HepG2 (cell line): ENCODE data around the gene ZNF683. TPM values are rescaled to one million over a fixed set of nuclear protein-coding genes. Genes with fewer than 3 reads are reported as not detected.

Experiments
- ATM ChIP-seq: fragments of 450-650 bp; IDR thresholded peaks from 2 replicates; pipeline ENCODE4 v1.7.1; 2017; ENCODE audit warnings: mild to moderate bottlenecking, borderline replicate concordance
- ESRRA ChIP-seq: sonication (generic); formaldehyde crosslinking; IDR thresholded peaks from 2 replicates; pipeline ENCODE4 v1.5.1; 2020; ENCODE audit warnings: mild to moderate bottlenecking, low read depth, missing genetic modification reagents
- HDAC2 ChIP-seq: sonication (generic); formaldehyde crosslinking; IDR thresholded peaks from 2 replicates; pipeline ENCODE4 v1.4.0; 2020; ENCODE audit warnings: missing genetic modification reagents
- JDP2 ChIP-seq: sonication (generic); formaldehyde crosslinking; IDR thresholded peaks from 2 replicates; pipeline ENCODE4 v1.8.1; 2022; ENCODE audit warnings: missing genetic modification reagents, borderline replicate concordance
- JUN ChIP-seq: sonication (generic); formaldehyde crosslinking; IDR thresholded peaks from 2 replicates; pipeline ENCODE4 v1.4.0; 2020; ENCODE audit warnings: mild to moderate bottlenecking, missing genetic modification reagents
- RAD21 ChIP-seq: fragments of 450-650 bp; formaldehyde crosslinking; IDR thresholded peaks from 2 replicates; pipeline ENCODE4 v1.5.0; 2020; ENCODE audit warnings: mild to moderate bottlenecking
- RELA ChIP-seq: sonication (generic); formaldehyde crosslinking; IDR thresholded peaks from 2 replicates; pipeline ENCODE4 v1.4.0; 2020; ENCODE audit warnings: missing genetic modification reagents
- SAP130 ChIP-seq: IDR thresholded peaks from 2 replicates; pipeline ENCODE4 v1.6.1; 2016; ENCODE audit warnings: low read depth
- SNAI1 ChIP-seq: sonication (generic); formaldehyde crosslinking; IDR thresholded peaks from 2 replicates; pipeline ENCODE4 v1.5.0; 2020; ENCODE audit warnings: mild to moderate bottlenecking, missing genetic modification reagents, borderline replicate concordance
- ZFP36L2 ChIP-seq: sonication (generic); formaldehyde crosslinking; IDR thresholded peaks from 2 replicates; pipeline ENCODE4 v1.4.0; 2020; ENCODE audit warnings: missing genetic modification reagents
- ZNF33A ChIP-seq: sonication (generic); formaldehyde crosslinking; IDR thresholded peaks from 2 replicates; pipeline ENCODE4 v1.5.1; 2020; ENCODE audit warnings: missing genetic modification reagents, mild to moderate bottlenecking, moderate library complexity, borderline replicate concordance
- ZNF766 ChIP-seq: sonication (generic); formaldehyde crosslinking; IDR thresholded peaks from 2 replicates; pipeline ENCODE4 v1.5.0; 2020; ENCODE audit warnings: missing genetic modification reagents, borderline replicate concordance
- polyA plus RNA-seq, 8 experiments: library from polyadenylated mRNA; depleted of rRNA in 3 of 8; stranded (reverse) in 7 of 8; unstranded in 1 of 8; fragments of >200 nt; fragmentation: Illumina TruSeq in 4 of 8; extraction: Trizol in 4 of 8; gene quantifications; 2 replicates each; pipeline versions ENCODE4 v1.2.1 to v1.2.3, GENCODE V29; 2011 to 2016; ENCODE audit warnings: low read depth in 4 of 8, missing spikeins in 1 of 8, mixed read lengths in 1 of 8; ENCODE audit not compliant: insufficient read depth in 1 of 8
- total RNA-seq, 5 experiments: library from RNA; depleted of rRNA; stranded (reverse); fragments of >200 nt; fragmentation: Illumina TruSeq; extraction: Trizol; gene quantifications; 2 replicates each; pipeline ENCODE4 v1.2.3, GENCODE V29; 2016; ENCODE audit warnings: low read depth in 1 of 5
- TF ChIP-seq, protein P1 (sequence below): sonication (generic); formaldehyde crosslinking; IDR thresholded peaks from 2 replicates; pipeline ENCODE4 v1.8.0; 2022; ENCODE audit warnings: mild to moderate bottlenecking, missing genetic modification reagents; ENCODE audit not compliant: insufficient replicate concordance
- TF ChIP-seq, protein P2 (sequence below): sonication (generic); formaldehyde crosslinking; IDR thresholded peaks from 2 replicates; pipeline ENCODE4 v1.4.0; 2020; ENCODE audit warnings: mild to moderate bottlenecking, missing genetic modification reagents
- TF ChIP-seq, protein P3 (sequence below): sonication (generic); formaldehyde crosslinking; IDR thresholded peaks from 2 replicates; pipeline ENCODE4 v1.4.0; 2020; ENCODE audit warnings: missing genetic modification reagents
- TF ChIP-seq, protein P4 (sequence below): sonication (generic); formaldehyde crosslinking; IDR thresholded peaks from 2 replicates; pipeline ENCODE4 v1.5.0; 2020; ENCODE audit warnings: mild to moderate bottlenecking, missing genetic modification reagents, moderate library complexity
- TF ChIP-seq, protein P5 (sequence below): sonication (generic); formaldehyde crosslinking; IDR thresholded peaks from 2 replicates; pipeline ENCODE4 v1.9.0; 2021; ENCODE audit warnings: missing genetic modification reagents, mild to moderate bottlenecking, borderline replicate concordance

The ZNF683 gene
- total and polyA plus RNA-seq, 2 of the 13 experiments (the other 11 are each of a cell fraction or from before 2014, with no cell fraction given), result not detected

DNA sequence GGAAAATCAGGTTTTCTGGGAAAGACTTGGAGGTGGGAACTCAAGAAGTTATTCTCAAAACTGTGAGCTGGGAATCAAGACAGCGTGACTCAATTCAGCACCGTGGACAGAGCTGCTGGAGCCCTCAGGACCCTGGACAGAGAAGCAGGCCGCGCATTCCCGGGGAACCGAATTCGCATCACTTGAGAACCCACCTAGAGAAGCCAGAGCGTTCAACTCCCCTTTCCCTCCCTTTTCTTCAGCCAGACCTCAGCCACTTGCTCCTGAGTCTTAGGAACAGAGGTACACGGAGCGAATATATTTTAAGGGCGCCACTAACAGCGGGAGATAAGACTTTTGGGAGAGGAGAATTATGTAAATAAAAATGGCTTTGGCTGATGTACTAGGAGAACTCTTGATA is 36.1 kb upstream of the ZNF683 start (continued):
- TF ChIP-seq, protein P1, sequence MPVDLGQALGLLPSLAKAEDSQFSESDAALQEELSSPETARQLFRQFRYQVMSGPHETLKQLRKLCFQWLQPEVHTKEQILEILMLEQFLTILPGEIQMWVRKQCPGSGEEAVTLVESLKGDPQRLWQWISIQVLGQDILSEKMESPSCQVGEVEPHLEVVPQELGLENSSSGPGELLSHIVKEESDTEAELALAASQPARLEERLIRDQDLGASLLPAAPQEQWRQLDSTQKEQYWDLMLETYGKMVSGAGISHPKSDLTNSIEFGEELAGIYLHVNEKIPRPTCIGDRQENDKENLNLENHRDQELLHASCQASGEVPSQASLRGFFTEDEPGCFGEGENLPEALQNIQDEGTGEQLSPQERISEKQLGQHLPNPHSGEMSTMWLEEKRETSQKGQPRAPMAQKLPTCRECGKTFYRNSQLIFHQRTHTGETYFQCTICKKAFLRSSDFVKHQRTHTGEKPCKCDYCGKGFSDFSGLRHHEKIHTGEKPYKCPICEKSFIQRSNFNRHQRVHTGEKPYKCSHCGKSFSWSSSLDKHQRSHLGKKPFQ (CRISPR knock-in tag), result peak; percentile 99
- peak; percentile 100 for TF ChIP-seq ZNF766 (CRISPR knock-in tag)
- peak; percentile 99 for TF ChIP-seq HDAC2 (CRISPR knock-in tag)
- TF ChIP-seq, protein P2, sequence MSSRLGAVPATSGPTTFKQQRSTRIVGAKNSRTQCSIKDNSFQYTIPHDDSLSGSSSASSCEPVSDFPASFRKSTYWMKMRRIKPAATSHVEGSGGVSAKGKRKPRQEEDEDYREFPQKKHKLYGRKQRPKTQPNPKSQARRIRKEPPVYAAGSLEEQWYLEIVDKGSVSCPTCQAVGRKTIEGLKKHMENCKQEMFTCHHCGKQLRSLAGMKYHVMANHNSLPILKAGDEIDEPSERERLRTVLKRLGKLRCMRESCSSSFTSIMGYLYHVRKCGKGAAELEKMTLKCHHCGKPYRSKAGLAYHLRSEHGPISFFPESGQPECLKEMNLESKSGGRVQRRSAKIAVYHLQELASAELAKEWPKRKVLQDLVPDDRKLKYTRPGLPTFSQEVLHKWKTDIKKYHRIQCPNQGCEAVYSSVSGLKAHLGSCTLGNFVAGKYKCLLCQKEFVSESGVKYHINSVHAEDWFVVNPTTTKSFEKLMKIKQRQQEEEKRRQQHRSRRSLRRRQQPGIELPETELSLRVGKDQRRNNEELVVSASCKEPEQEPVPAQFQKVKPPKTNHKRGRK, result peak; percentile 41; the same call in 1 of the 2 replicates
- TF ChIP-seq SNAI1 (CRISPR knock-in tag), result peak; percentile 100
- TF ChIP-seq SAP130 (CRISPR knock-in tag), result peak; percentile 100
- TF ChIP-seq, protein P3, sequence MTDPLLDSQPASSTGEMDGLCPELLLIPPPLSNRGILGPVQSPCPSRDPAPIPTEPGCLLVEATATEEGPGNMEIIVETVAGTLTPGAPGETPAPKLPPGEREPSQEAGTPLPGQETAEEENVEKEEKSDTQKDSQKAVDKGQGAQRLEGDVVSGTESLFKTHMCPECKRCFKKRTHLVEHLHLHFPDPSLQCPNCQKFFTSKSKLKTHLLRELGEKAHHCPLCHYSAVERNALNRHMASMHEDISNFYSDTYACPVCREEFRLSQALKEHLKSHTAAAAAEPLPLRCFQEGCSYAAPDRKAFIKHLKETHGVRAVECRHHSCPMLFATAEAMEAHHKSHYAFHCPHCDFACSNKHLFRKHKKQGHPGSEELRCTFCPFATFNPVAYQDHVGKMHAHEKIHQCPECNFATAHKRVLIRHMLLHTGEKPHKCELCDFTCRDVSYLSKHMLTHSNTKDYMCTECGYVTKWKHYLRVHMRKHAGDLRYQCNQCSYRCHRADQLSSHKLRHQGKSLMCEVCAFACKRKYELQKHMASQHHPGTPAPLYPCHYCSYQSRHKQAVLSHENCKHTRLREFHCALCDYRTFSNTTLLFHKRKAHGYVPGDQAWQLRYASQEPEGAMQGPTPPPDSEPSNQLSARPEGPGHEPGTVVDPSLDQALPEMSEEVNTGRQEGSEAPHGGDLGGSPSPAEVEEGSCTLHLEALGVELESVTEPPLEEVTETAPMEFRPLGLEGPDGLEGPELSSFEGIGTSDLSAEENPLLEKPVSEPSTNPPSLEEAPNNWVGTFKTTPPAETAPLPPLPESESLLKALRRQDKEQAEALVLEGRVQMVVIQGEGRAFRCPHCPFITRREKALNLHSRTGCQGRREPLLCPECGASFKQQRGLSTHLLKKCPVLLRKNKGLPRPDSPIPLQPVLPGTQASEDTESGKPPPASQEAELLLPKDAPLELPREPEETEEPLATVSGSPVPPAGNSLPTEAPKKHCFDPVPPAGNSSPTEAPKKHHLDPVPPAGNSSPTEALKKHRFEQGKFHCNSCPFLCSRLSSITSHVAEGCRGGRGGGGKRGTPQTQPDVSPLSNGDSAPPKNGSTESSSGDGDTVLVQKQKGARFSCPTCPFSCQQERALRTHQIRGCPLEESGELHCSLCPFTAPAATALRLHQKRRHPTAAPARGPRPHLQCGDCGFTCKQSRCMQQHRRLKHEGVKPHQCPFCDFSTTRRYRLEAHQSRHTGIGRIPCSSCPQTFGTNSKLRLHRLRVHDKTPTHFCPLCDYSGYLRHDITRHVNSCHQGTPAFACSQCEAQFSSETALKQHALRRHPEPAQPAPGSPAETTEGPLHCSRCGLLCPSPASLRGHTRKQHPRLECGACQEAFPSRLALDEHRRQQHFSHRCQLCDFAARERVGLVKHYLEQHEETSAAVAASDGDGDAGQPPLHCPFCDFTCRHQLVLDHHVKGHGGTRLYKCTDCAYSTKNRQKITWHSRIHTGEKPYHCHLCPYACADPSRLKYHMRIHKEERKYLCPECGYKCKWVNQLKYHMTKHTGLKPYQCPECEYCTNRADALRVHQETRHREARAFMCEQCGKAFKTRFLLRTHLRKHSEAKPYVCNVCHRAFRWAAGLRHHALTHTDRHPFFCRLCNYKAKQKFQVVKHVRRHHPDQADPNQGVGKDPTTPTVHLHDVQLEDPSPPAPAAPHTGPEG (CRISPR knock-in tag), result peak; percentile 99
- TF ChIP-seq RAD21 (CRISPR knock-in tag), result peak; percentile 29; the same call in 1 of the 2 replicates
- TF ChIP-seq, protein P4, sequence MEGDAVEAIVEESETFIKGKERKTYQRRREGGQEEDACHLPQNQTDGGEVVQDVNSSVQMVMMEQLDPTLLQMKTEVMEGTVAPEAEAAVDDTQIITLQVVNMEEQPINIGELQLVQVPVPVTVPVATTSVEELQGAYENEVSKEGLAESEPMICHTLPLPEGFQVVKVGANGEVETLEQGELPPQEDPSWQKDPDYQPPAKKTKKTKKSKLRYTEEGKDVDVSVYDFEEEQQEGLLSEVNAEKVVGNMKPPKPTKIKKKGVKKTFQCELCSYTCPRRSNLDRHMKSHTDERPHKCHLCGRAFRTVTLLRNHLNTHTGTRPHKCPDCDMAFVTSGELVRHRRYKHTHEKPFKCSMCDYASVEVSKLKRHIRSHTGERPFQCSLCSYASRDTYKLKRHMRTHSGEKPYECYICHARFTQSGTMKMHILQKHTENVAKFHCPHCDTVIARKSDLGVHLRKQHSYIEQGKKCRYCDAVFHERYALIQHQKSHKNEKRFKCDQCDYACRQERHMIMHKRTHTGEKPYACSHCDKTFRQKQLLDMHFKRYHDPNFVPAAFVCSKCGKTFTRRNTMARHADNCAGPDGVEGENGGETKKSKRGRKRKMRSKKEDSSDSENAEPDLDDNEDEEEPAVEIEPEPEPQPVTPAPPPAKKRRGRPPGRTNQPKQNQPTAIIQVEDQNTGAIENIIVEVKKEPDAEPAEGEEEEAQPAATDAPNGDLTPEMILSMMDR (CRISPR knock-in tag), result 0 out of 2 replicates have a peak, but pooled peaks have one; percentile 6
- peak; percentile 100 for TF ChIP-seq ZFP36L2 (CRISPR knock-in tag)
- peak; percentile 100 for TF ChIP-seq ZNF33A (CRISPR knock-in tag)
- TF ChIP-seq JDP2 (CRISPR knock-in tag), result peak; percentile 99
- TF ChIP-seq RELA (CRISPR knock-in tag), result peak; percentile 99
- peak; percentile 96 for TF ChIP-seq ESRRA (CRISPR knock-in tag)
- peak; percentile 95 for TF ChIP-seq JUN (CRISPR knock-in tag)
- TF ChIP-seq ATM, result no peak
- TF ChIP-seq, protein P5, sequence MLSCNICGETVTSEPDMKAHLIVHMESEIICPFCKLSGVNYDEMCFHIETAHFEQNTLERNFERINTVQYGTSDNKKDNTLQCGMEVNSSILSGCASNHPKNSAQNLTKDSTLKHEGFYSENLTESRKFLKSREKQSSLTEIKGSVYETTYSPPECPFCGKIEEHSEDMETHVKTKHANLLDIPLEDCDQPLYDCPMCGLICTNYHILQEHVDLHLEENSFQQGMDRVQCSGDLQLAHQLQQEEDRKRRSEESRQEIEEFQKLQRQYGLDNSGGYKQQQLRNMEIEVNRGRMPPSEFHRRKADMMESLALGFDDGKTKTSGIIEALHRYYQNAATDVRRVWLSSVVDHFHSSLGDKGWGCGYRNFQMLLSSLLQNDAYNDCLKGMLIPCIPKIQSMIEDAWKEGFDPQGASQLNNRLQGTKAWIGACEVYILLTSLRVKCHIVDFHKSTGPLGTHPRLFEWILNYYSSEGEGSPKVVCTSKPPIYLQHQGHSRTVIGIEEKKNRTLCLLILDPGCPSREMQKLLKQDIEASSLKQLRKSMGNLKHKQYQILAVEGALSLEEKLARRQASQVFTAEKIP (CRISPR knock-in tag), result peak; percentile 98
